ENCODE results near the gene FOXB2.

GRCh38 chr9:77063645-77064285 lies 44.3 kb downstream of the FOXB2 start:
- TF ChIP-seq EZH2 (IDR thresholded peaks at IDR 0.05) (no peak), POLR2AphosphoS5 (IDR thresholded peaks at IDR 0.05; ENCODE audit: borderline replicate concordance, low read depth, low read length) (no peak), FOXP2 (optimal IDR thresholded peaks at IDR 0.05; ENCODE audit: control extremely low read depth, extremely low read length, insufficient read depth) (no peak)

Data from SK-N-MC (cell line).